Colon (tissue), 2 donors: Measurements from ENCODE around the gene PNLIPRP2.
A peak's percentile ranks its signal among the peaks of the same experiment; 100 is the strongest.

Experiments used
- FAIRE-seq: peaks from 2 replicates; lab custom pipeline; 2012; peaks lifted over from hg19 to GRCh38; lab: Jason Lieb, UNC
- donor health status: control.
- donor health status: control.

PNLIPRP2 gene

GRCh38 chr10:116620423-116621400 is at the start of gene PNLIPRP2:
TSS of gene PNLIPRP2 (plus strand) at chr10:116620953.
- FAIRE-seq: peak; percentile 31

DNA sequence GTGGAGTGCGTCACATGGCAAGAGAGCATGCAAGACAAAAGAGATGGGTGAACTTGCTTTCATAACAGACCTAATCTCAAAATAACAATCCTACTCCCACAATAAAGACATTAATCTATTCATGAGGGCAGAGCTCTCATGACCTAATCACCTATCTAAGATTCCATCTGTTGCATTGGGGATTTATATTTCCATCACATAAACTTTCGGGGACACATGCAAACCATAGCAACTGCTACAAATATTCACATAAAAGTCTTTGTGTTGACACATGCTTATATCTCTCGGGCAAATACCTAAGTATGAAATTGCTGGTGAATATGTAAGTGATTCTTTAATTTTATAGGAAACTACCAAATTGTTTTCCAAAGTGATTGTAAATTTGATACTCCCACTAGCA is 46.0 kb upstream of the PNLIPRP2 start:
- FAIRE-seq: no peak

DNA sequence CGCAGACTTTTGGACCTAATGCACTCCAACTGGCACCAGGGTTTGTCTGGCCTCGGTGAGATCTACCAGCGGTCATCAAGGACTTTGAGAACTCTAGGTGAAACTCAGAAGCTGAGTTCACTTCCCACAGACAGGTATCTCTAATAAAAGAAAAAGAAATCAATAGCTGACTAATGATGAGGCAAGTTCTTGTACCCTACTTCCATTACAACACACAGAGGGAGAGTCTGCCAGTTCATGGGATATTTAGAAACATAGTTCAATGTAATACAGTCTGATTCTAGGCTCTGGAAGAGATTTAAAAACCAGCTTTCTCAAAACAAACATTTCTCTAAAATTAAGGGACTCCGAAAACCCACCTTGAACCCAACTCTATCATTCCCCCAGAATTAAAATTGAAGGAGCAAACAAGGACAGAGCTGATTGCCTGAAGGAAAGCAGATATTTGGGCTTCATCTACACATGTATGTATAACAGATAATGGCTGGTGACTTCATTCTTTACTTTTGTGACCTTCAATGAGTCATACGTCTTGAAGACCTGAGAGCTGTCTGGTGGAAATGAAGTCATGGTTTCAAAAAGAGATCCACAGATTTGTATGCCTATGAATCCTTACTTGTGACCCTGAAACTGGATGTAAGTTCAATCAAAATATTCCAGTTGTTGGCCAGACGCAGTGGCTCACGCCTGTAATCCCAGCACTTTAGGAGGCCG is 32.7 kb upstream of the PNLIPRP2 start:
- no peak for FAIRE-seq

- no peak for FAIRE-seq
Measured at GRCh38 chr10:116588995-116589394, 31.8 kb upstream of the PNLIPRP2 start.

DNA sequence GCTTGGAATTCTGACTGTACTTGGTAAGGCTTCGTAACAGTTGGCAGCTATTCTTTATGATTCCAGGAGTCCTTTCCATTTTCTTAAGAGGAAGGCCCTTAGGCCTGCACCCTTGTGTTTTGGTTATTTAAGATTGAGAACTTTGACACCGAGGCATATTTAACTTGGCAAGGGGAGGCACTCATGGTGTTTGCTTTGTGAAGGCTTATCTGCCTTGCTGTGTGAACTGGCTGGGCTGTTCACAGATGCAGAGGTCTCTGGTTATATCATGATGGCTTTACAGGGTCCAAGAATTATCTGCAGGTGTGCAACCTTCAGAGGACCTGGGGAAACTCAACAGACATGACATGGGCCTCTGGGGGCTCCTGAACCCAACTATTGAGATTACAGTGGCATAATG is 30.8 kb upstream of the PNLIPRP2 start:
- no peak for FAIRE-seq

GRCh38 chr10:116590590-116591444 is 29.9 kb upstream of the PNLIPRP2 start, which contains the start of gene PNLIPRP1:
TSS of gene PNLIPRP1 (plus strand) at chr10:116590959. CDS start at chr10:116591130, 171 bp downstream.
- FAIRE-seq: no peak

GRCh38 chr10:116593139-116593740 is 27.5 kb upstream of the PNLIPRP2 start:
- no peak for FAIRE-seq

GRCh38 chr10:116594525-116595035 is 26.2 kb upstream of the PNLIPRP2 start:
- no peak for FAIRE-seq

DNA sequence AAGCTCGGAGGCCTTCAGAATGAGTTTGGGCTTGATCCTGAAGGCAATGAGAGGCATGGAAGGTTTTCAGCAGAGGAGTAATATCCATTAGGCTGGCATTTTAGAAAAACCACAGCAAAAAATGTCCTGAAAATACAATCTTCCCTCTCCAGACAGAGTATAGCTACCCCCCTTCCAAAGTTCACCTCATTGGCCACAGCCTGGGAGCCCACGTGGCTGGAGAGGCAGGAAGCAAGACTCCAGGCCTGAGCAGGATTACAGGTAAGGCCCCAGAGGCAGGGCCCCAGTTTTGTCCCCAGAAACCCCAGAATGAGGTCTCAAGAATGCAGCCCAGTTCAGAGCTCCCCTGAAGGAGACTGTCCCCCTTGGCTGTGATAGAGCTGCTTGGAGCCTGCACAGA is 24.7 kb upstream of the PNLIPRP2 start:
- no peak for FAIRE-seq

GRCh38 chr10:116597543-116597942 is 23.2 kb upstream of the PNLIPRP2 start:
- no peak for FAIRE-seq

DNA sequence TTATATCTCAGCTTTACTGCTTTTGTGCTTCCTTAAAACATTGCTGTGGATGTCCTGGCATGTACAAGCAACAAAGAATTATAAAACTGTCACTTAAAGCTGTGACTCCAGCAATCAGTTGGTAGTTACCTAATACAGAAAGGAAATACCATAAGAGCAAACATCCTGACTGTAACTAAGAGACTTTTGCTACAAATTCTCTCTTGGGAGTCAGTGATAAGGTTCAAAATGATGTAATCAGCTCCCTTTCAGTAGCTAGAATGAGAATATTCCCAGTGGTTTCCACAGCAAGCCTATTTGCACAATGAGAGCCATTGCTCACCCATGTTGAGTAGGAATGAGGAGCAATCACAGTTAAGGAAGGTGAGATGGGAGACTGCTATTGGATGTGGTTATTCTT is 22.4 kb upstream of the PNLIPRP2 start:
- FAIRE-seq: no peak

GRCh38 chr10:116599991-116600390 is 20.8 kb upstream of the PNLIPRP2 start:
- FAIRE-seq: no peak

GRCh38 chr10:116602648-116603400 is 17.9 kb upstream of the PNLIPRP2 start:
- no peak for FAIRE-seq

GRCh38 chr10:116606061-116606483 is 14.7 kb upstream of the PNLIPRP2 start:
- FAIRE-seq: no peak

GRCh38 chr10:116607336-116607735 is 13.4 kb upstream of the PNLIPRP2 start:
- FAIRE-seq: no peak

GRCh38 chr10:116608686-116609594 is 11.8 kb upstream of the PNLIPRP2 start:
- no peak for FAIRE-seq

GRCh38 chr10:116610443-116611152 is 10.2 kb upstream of the PNLIPRP2 start:
- FAIRE-seq: no peak

DNA sequence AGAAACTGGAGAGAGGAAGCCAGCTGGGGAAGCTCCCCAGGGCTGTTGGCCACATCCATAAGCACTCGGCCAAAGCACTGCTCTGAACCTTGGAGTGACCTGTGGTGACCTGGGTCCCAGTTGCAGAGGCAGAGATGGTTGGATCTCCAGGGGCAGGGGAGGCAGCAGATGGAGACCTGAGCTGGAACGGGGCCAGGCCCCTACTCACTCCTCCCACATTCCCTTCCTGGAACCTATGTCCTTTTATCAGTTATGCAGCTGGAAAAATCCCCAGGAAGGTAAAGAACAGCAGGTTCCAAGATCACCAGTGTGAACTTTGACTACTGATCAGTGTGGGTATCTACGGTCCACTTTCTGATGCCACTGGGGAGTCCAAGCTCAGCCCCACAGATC is 9.6 kb upstream of the PNLIPRP2 start:
- FAIRE-seq: no peak
